ENCODE measurements around the gene RND1.

Gene RND1

GRCh38 chr12:48838048-48838447 is 27.6 kb downstream of the RND1 start:
- no peak for ATAC-seq
- TF ChIP-seq, protein P1, sequence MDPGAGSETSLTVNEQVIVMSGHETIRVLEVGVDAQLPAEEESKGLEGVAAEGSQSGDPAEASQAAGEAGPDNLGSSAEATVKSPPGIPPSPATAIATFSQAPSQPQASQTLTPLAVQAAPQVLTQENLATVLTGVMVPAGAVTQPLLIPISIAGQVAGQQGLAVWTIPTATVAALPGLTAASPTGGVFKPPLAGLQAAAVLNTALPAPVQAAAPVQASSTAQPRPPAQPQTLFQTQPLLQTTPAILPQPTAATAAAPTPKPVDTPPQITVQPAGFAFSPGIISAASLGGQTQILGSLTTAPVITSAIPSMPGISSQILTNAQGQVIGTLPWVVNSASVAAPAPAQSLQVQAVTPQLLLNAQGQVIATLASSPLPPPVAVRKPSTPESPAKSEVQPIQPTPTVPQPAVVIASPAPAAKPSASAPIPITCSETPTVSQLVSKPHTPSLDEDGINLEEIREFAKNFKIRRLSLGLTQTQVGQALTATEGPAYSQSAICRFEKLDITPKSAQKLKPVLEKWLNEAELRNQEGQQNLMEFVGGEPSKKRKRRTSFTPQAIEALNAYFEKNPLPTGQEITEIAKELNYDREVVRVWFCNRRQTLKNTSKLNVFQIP (CRISPR knock-in tag; IDR thresholded peaks at IDR 0.05; ENCODE audit: borderline replicate concordance, low read depth): no peak
- TF ChIP-seq ZNF70 (CRISPR knock-in tag; IDR thresholded peaks at IDR 0.05) (no peak), ZNF565 (CRISPR knock-in tag; conservative IDR thresholded peaks at IDR 0.05; ENCODE audit: low read depth) (no peak), SNAI2 (CRISPR knock-in tag; IDR thresholded peaks at IDR 0.05) (no peak), TCF4 (CRISPR knock-in tag; IDR thresholded peaks at IDR 0.05; ENCODE audit: borderline replicate concordance) (no peak), CSDC2 (CRISPR knock-in tag; IDR thresholded peaks at IDR 0.05) (no peak), GLIS3 (CRISPR knock-in tag; IDR thresholded peaks at IDR 0.05) (no peak), BACH2 (CRISPR knock-in tag; IDR thresholded peaks at IDR 0.05; ENCODE audit: borderline replicate concordance) (no peak)
- TF ChIP-seq, protein P2, sequence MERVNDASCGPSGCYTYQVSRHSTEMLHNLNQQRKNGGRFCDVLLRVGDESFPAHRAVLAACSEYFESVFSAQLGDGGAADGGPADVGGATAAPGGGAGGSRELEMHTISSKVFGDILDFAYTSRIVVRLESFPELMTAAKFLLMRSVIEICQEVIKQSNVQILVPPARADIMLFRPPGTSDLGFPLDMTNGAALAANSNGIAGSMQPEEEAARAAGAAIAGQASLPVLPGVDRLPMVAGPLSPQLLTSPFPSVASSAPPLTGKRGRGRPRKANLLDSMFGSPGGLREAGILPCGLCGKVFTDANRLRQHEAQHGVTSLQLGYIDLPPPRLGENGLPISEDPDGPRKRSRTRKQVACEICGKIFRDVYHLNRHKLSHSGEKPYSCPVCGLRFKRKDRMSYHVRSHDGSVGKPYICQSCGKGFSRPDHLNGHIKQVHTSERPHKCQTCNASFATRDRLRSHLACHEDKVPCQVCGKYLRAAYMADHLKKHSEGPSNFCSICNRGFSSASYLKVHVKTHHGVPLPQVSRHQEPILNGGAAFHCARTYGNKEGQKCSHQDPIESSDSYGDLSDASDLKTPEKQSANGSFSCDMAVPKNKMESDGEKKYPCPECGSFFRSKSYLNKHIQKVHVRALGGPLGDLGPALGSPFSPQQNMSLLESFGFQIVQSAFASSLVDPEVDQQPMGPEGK (CRISPR knock-in tag; IDR thresholded peaks at IDR 0.05; ENCODE audit: borderline replicate concordance): no peak
- TF ChIP-seq, protein P3, sequence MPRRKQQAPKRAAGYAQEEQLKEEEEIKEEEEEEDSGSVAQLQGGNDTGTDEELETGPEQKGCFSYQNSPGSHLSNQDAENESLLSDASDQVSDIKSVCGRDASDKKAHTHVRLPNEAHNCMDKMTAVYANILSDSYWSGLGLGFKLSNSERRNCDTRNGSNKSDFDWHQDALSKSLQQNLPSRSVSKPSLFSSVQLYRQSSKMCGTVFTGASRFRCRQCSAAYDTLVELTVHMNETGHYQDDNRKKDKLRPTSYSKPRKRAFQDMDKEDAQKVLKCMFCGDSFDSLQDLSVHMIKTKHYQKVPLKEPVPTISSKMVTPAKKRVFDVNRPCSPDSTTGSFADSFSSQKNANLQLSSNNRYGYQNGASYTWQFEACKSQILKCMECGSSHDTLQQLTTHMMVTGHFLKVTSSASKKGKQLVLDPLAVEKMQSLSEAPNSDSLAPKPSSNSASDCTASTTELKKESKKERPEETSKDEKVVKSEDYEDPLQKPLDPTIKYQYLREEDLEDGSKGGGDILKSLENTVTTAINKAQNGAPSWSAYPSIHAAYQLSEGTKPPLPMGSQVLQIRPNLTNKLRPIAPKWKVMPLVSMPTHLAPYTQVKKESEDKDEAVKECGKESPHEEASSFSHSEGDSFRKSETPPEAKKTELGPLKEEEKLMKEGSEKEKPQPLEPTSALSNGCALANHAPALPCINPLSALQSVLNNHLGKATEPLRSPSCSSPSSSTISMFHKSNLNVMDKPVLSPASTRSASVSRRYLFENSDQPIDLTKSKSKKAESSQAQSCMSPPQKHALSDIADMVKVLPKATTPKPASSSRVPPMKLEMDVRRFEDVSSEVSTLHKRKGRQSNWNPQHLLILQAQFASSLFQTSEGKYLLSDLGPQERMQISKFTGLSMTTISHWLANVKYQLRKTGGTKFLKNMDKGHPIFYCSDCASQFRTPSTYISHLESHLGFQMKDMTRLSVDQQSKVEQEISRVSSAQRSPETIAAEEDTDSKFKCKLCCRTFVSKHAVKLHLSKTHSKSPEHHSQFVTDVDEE (CRISPR knock-in tag; IDR thresholded peaks at IDR 0.05): no peak

DNA sequence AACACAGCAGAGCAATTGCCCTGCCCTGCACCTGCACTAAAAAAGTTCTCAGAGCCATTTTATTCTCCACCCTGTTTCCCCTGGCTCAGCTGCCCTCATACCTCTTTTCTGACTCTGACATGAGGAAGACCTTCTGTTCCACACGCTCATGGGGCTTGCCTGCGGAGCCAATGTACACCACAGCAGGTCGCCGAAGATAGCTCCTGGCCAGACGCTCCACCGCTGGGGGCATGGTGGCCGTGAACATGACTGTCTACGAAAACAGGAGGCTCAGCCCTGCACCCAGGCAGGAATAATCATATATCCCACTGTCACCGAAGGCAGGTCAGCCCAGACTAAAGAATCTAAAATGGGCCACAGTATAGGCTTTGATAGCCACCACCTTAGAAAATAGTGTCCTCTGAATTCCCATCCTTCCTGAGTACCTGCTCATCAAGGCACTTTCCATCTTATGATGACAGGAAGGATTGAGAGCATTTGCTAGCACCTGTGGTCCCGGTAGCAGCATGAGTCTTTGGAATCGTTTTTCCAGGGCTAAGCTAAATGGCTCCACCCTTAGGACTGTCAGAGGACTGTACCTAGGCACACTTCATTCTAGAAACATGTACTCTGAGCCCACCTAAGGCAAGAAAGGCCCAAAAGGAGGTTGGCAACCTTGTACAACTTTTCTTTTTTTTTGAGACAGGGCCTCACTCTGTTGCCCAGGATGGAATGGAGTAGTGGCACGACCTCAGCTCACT is 33.2 kb downstream of the RND1 start:
- TF ChIP-seq ZC3H10 (CRISPR knock-in tag; IDR thresholded peaks at IDR 0.05): no peak
- no peak for TF ChIP-seq GLIS3 (CRISPR knock-in tag; IDR thresholded peaks at IDR 0.05)
- no peak for TF ChIP-seq PPARA (CRISPR knock-in tag; IDR thresholded peaks at IDR 0.05; ENCODE audit: borderline replicate concordance)
- no peak for TF ChIP-seq RARB (CRISPR knock-in tag; IDR thresholded peaks at IDR 0.05)
- no peak for TF ChIP-seq ISL1 (CRISPR knock-in tag; IDR thresholded peaks at IDR 0.05)
- TF ChIP-seq CSDC2 (CRISPR knock-in tag; IDR thresholded peaks at IDR 0.05): no peak
- TF ChIP-seq ZNF565 (CRISPR knock-in tag; conservative IDR thresholded peaks at IDR 0.05; ENCODE audit: low read depth): no peak
- TF ChIP-seq, protein P1 (CRISPR knock-in tag; IDR thresholded peaks at IDR 0.05; ENCODE audit: borderline replicate concordance, low read depth): no peak
- TF ChIP-seq, protein P2 (CRISPR knock-in tag; IDR thresholded peaks at IDR 0.05; ENCODE audit: borderline replicate concordance): no peak
- TF ChIP-seq, protein P4, sequence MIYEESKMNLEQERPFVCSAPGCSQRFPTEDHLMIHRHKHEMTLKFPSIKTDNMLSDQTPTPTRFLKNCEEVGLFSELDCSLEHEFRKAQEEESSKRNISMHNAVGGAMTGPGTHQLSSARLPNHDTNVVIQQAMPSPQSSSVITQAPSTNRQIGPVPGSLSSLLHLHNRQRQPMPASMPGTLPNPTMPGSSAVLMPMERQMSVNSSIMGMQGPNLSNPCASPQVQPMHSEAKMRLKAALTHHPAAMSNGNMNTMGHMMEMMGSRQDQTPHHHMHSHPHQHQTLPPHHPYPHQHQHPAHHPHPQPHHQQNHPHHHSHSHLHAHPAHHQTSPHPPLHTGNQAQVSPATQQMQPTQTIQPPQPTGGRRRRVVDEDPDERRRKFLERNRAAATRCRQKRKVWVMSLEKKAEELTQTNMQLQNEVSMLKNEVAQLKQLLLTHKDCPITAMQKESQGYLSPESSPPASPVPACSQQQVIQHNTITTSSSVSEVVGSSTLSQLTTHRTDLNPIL (CRISPR knock-in tag; IDR thresholded peaks at IDR 0.05; ENCODE audit: low read depth): no peak
- TF ChIP-seq BACH2 (CRISPR knock-in tag; IDR thresholded peaks at IDR 0.05; ENCODE audit: borderline replicate concordance): no peak
- TF ChIP-seq, protein P3 (CRISPR knock-in tag; IDR thresholded peaks at IDR 0.05): no peak
- TF ChIP-seq TCF4 (CRISPR knock-in tag; IDR thresholded peaks at IDR 0.05; ENCODE audit: borderline replicate concordance): no peak
- TF ChIP-seq ESRRG (CRISPR knock-in tag; IDR thresholded peaks at IDR 0.05): no peak
- TF ChIP-seq ZFP30 (CRISPR knock-in tag; IDR thresholded peaks at IDR 0.05): no peak
- TF ChIP-seq SNAI2 (CRISPR knock-in tag; IDR thresholded peaks at IDR 0.05): no peak

More for the DNA sequence above, 33.2 kb downstream of the RND1 start:
- ATAC-seq: no peak

Data from SK-N-SH treated with all-trans-retinoic acid at 6 μM for 48 hours (cell line).